Right forelimb (tissue), 1 donor: ENCODE measurements around the gene FRMD4A.

Experiments
- DNase-seq: peaks from one replicate; pipeline ENCODE4 v3.0.0-alpha.2; 2018

Gene FRMD4A

GRCh38 chr10:13629116-13629515, 701.6 kb downstream of the FRMD4A start:
- no peak for DNase-seq

DNA sequence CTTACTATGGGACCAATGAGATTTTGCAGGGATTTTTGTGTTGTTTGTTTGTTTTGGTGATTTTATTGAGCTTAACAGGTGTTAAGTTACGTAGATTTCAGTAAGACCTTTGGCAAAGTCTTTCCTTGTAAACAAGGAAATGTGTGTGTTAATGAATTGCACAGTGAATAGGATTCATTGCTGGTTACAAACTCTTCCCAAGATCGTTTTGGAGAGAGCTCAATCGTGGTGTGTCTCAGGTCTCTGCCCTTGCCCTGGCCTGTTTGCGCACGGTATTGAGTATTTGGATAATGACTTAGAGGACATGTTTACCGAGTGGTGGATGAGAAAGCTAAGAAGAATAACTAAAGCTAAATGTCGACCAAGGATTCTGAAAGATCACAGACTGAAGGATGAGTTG, 702.1 kb downstream of the FRMD4A start:
- no peak for DNase-seq

- no peak for DNase-seq
Measured at GRCh38 chr10:13627459-13628310, 703.0 kb downstream of the FRMD4A start.

- DNase-seq = no peak
Measured at GRCh38 chr10:13624630-13625029, 706.1 kb downstream of the FRMD4A start.

GRCh38 chr10:13621931-13622330, 708.8 kb downstream of the FRMD4A start:
- no peak for DNase-seq

DNA sequence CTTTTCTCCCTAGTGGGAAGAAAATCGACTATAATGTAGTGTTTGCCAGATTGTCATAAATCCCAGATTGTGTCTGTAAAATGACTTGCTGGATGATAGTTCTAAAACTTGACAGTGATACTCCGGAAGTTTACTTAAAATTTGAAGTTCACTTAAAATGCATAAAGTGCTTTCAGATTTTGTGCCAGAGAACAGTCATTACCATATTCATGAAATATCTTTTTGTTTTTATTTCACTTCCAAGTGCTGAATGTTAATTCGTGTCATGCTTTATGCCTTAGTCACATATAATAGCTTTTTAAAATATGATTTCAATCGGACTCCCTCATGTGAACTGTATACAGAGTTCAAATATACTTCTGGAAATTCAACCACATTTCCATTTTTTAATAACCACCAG, 713.6 kb downstream of the FRMD4A start:
- DNase-seq = no peak

- no peak for DNase-seq
Measured at GRCh38 chr10:13615650-13616300, 714.9 kb downstream of the FRMD4A start.

GRCh38 chr10:13614530-13615332, 716.0 kb downstream of the FRMD4A start:
- DNase-seq = no peak

DNA sequence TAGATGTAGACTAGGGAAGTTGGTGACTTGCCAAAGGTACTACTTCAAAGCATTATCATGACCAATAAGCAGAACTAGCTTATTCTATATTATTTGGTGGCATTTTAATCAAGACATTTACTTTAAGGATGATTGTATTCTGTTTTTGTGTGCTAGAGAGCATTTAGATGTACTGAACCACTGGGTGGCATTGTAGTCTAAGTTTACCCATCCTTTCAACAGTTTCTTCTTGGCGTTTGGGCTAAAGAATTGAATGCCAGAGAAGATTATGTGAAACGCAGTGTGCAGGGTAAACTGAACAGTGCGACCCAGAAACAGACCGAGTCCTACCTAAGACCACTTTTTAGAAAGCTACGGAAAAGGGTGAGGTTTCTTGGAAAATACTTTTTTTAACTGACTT, 717.2 kb downstream of the FRMD4A start:
- no peak for DNase-seq

DNA sequence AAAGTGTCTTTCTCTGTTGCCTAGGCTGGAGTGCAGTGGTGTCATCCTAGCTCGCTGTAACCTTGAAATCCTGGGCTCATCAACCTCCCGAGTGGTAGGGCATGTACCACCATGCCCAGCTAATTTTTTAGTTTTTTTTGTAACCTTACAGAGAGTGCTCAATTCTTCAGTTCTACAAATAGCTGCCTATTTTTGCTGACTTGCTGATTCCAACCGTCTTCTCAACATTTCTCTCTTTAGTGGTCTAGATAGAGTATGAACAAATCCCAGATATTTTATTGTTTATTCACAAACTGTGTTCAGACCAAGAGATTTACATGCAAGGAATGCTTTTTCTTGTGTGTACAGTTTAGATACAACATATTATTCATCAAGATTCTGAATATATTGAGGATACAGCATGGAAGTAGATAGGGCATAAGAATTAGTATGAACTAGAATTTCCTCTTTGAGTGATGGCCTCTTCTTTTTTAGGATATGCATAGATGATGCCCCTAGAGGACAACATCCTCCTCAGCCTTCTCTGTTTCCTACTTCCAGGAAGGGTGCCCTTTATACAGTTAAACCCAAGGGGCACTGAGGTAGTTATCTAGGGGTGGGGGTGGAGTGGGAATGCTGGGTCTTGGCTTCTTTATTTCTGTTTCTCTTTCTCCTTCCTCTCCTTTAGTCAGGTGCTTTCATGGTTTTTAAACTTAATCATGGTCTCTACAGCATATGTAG, 717.9 kb downstream of the FRMD4A start:
- DNase-seq = no peak

GRCh38 chr10:13608246-13608853, 722.4 kb downstream of the FRMD4A start:
- DNase-seq = no peak

DNA sequence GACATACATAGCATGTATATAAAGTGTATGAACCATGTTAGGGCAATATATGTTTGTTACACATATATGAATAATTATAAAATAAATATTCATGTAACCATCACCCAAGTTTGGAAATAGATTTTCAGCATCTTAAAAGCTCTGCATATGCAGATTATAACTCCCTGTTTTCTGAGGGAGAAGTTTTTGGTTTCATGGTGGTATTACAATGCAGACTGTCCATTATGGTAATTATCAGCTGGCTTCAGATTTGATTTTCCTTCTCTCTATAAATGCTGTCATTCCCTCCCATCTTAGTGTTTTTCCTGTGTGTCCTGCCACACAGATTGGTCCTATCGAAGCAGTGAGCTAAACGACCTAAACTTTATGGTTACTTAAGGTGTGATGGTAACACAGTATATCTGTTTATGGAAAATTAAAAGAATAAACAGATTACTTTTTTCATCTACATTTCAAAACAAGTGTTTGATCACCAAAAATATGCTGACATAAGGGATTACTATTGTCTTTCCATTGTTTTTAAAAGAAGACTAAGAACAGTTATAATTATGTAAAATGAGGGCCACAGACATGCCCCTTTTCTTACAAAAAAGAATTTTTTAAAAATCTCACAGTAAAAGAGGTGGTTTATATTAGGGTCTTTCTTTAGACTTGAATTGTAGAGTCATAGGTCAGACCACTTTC, 726.2 kb downstream of the FRMD4A start:
- DNase-seq = no peak

GRCh38 chr10:13597909-13598308, 732.8 kb downstream of the FRMD4A start:
- DNase-seq = no peak

- DNase-seq = no peak
Measured at GRCh38 chr10:13594641-13595040, 736.1 kb downstream of the FRMD4A start.
